Measurements from ENCODE around the gene ST6GALNAC1.

The ST6GALNAC1 gene

GRCh38 chr17:76643553-76644148, at the start of gene ST6GALNAC1:
Gene ST6GALNAC1, minus strand, starts transcription at chr17:76643757. Its CDS starts 119 bp downstream, at chr17:76643638.
- DNase-seq (ENCODE audit: low spot score): peak; percentile 70

- no peak for DNase-seq (ENCODE audit: low spot score)
Measured at GRCh38 chr17:76691379-76692191, 48.0 kb upstream of the ST6GALNAC1 start.

GRCh38 chr17:76690596-76691280, 47.2 kb upstream of the ST6GALNAC1 start:
- DNase-seq (ENCODE audit: low spot score): no peak

GRCh38 chr17:76689859-76690258, 46.3 kb upstream of the ST6GALNAC1 start:
- no peak for DNase-seq (ENCODE audit: low spot score)

- DNase-seq (ENCODE audit: low spot score): no peak
Measured at GRCh38 chr17:76688165-76688622, 44.6 kb upstream of the ST6GALNAC1 start.

GRCh38 chr17:76687298-76688164, 44.0 kb upstream of the ST6GALNAC1 start:
- no peak for DNase-seq (ENCODE audit: low spot score)

GRCh38 chr17:76686538-76687297, 43.2 kb upstream of the ST6GALNAC1 start:
- no peak for DNase-seq (ENCODE audit: low spot score)

- no peak for DNase-seq (ENCODE audit: low spot score)
Measured at GRCh38 chr17:76685846-76686245, 42.3 kb upstream of the ST6GALNAC1 start.

- DNase-seq (ENCODE audit: low spot score): no peak
Measured at GRCh38 chr17:76685366-76685765, 41.8 kb upstream of the ST6GALNAC1 start.

GRCh38 chr17:76684756-76685155, 41.2 kb upstream of the ST6GALNAC1 start:
- DNase-seq (ENCODE audit: low spot score): no peak

GRCh38 chr17:76683921-76684745, 40.6 kb upstream of the ST6GALNAC1 start:
- no peak for DNase-seq (ENCODE audit: low spot score)

GRCh38 chr17:76683011-76683755, 39.6 kb upstream of the ST6GALNAC1 start:
- no peak for DNase-seq (ENCODE audit: low spot score)

- no peak for DNase-seq (ENCODE audit: low spot score)
Measured at GRCh38 chr17:76682296-76682695, 38.7 kb upstream of the ST6GALNAC1 start.

- peak; percentile 76 for DNase-seq (ENCODE audit: low spot score)
Measured at GRCh38 chr17:76681222-76682137, 37.9 kb upstream of the ST6GALNAC1 start.

GRCh38 chr17:76679239-76679638, 35.7 kb upstream of the ST6GALNAC1 start:
- no peak for DNase-seq (ENCODE audit: low spot score)

- peak; percentile 51 for DNase-seq (ENCODE audit: low spot score)
Measured at GRCh38 chr17:76678330-76678729, 34.8 kb upstream of the ST6GALNAC1 start.

GRCh38 chr17:76677406-76677805, 33.8 kb upstream of the ST6GALNAC1 start:
- no peak for DNase-seq (ENCODE audit: low spot score)

- no peak for DNase-seq (ENCODE audit: low spot score)
Measured at GRCh38 chr17:76676629-76677028, 33.1 kb upstream of the ST6GALNAC1 start.

Measured in CD4-positive, alpha-beta T cell treated with Interleukin-6 at 100 ng/mL for 8 hours (primary cell).